HepG2 (cell line): ENCODE data around the gene PPP2R2B. TPM values are rescaled to one million over a fixed set of nuclear protein-coding genes. Genes with fewer than 3 reads are reported as not detected.

Experiments
- ATAC-seq: fragments of 200-7000 bp; cut with Tn5 transposase; 3 replicates; pipeline ENCODE4 v1.9.1; 2020; ENCODE audit warnings: mild to moderate bottlenecking, moderate library complexity
- BruUV-seq: library from RNA; stranded (reverse); fragments of 400-500 nt; replicated peaks from 2 replicates; lab custom pipeline; 2021; lab: Mats Ljungman, UMichigan
- CTCF ChIA-PET: fragments of 300-600 bp; formaldehyde crosslinking; extraction: SDS; loops from one replicate; lab custom pipeline; 2021; ENCODE audit warnings: low total read pairs, inconsistent platforms, low intra/inter-chr PET ratio; lab: Yijun Ruan, JAX
- POLR2A ChIA-PET: fragments of 350-600 bp; sonication (Branson Sonifier 250); formaldehyde crosslinking; loops from one replicate; lab custom pipeline; 2020; ENCODE audit warnings: antibody characterized with exemption, inconsistent platforms; lab: Yijun Ruan, JAX
- DNase-seq: peaks from one replicate; pipeline ENCODE4 v3.0.0-alpha.2; 2015; ENCODE audit warnings: low spot score
- FAIRE-seq: peaks from 3 replicates; lab custom pipeline; 2011; peaks lifted over from hg19 to GRCh38; lab: Jason Lieb, UNC
- H2AFZ ChIP-seq: one replicate; pipeline ENCODE4 v1.6.1; 2011; ENCODE audit warnings: low read length, inconsistent platforms
- H3K27ac ChIP-seq: fragments of 300-600 bp; 3 replicates; pipeline ENCODE4 v1.8.0; 2011; ENCODE audit warnings: mixed run types, mild to moderate bottlenecking, mixed read lengths, low read length, inconsistent platforms; ENCODE audit not compliant: insufficient read depth; ENCODE audit errors: extremely low read length
- H3K27me3 ChIP-seq, 2 experiments: fragments of 200-600 bp in 1 of 2; 2 replicates in 1 of 2; 3 replicates in 1 of 2; pipeline versions ENCODE4 v1.6.0 to v1.8.0; 2011; ENCODE audit warnings: low read length in 2 of 2, mild to moderate bottlenecking in 2 of 2, moderate library complexity in 2 of 2, inconsistent platforms in 1 of 2; ENCODE audit not compliant: insufficient read depth in 2 of 2, control insufficient read depth in 1 of 2
- H3K36me3 ChIP-seq, 2 experiments: fragments of 200-600 bp in 1 of 2; replicated peaks in 1 of 2; 2 replicates in 1 of 2; 3 replicates in 1 of 2; pipeline versions ENCODE4 v1.5.1 to v1.8.0; 2011; ENCODE audit warnings: low read length in 2 of 2, inconsistent platforms in 1 of 2; ENCODE audit not compliant: insufficient read depth in 2 of 2, control insufficient read depth in 1 of 2
- H3K4me1 ChIP-seq: 2 replicates; pipeline ENCODE4 v1.5.1; 2012; ENCODE audit warnings: low read length, inconsistent platforms; ENCODE audit not compliant: insufficient read depth
- H3K4me2 ChIP-seq: 2 replicates; pipeline ENCODE4 v1.6.0; 2011; ENCODE audit warnings: low read depth, low read length, inconsistent platforms
- H3K4me3 ChIP-seq, 3 experiments: fragments of 200-600 bp in 1 of 3; sonication (generic), shearing (Covaris generic) in 1 of 3; replicated peaks in 1 of 3; 2 replicates each; pipeline ENCODE4 v1.5.1; 2011 to 2016; ENCODE audit warnings: low read length in 3 of 3, inconsistent platforms in 2 of 3, low read depth in 2 of 3, mild to moderate bottlenecking in 2 of 3, control low read depth in 1 of 3, mixed read lengths in 1 of 3; ENCODE audit not compliant: insufficient read depth in 1 of 3
- H3K79me2 ChIP-seq: one replicate; pipeline ENCODE4 v1.6.1; 2011; ENCODE audit warnings: low read length, inconsistent platforms; ENCODE audit not compliant: insufficient read depth
- H3K9ac ChIP-seq: 2 replicates; pipeline ENCODE4 v1.6.0; 2011; ENCODE audit warnings: mild to moderate bottlenecking, low read depth, low read length, inconsistent platforms; ENCODE audit not compliant: insufficient read depth
- H3K9me3 ChIP-seq: 2 replicates; pipeline ENCODE4 v1.5.1; 2012; ENCODE audit warnings: mild to moderate bottlenecking, low read length
- H4K20me1 ChIP-seq: 2 replicates; pipeline ENCODE4 v1.6.0; 2011; ENCODE audit warnings: inconsistent platforms, mild to moderate bottlenecking, low read length, moderate library complexity; ENCODE audit not compliant: insufficient read depth
- CC2D1A ChIP-seq: sonication (generic); formaldehyde crosslinking; IDR thresholded peaks from 2 replicates; pipeline ENCODE4 v1.8.1; 2023; ENCODE audit warnings: mild to moderate bottlenecking, missing genetic modification reagents
- EP300 ChIP-seq, 3 experiments: sonication (generic) in 1 of 3; formaldehyde crosslinking in 1 of 3; IDR thresholded peaks; 2 replicates each; pipeline versions ENCODE4 v1.5.1 to v1.6.1; 2011 to 2020; ENCODE audit warnings: low read depth in 2 of 3, low read length in 2 of 3, borderline replicate concordance in 1 of 3, improper control_type of control experiment in 1 of 3, mild to moderate bottlenecking in 1 of 3, missing genetic modification reagents in 1 of 3, moderate library complexity in 1 of 3
- PAF1 ChIP-seq: IDR thresholded peaks from 2 replicates; pipeline ENCODE4 v1.6.1; 2016; ENCODE audit warnings: missing genetic modification reagents, missing compliant biosample characterization
- REL ChIP-seq: sonication (generic); formaldehyde crosslinking; conservative IDR thresholded peaks from 2 replicates; pipeline ENCODE4 v1.8.0; 2022; ENCODE audit warnings: mild to moderate bottlenecking, missing genetic modification reagents, moderate library complexity
- RFX3 ChIP-seq: IDR thresholded peaks from 2 replicates; pipeline ENCODE4 v1.6.1; 2016; ENCODE audit warnings: missing biosample characterization, missing genetic modification reagents
- TBX3 ChIP-seq: fragments of 450-650 bp; IDR thresholded peaks from 2 replicates; pipeline ENCODE4 v1.6.1; 2017; ENCODE audit warnings: antibody characterized with exemption, mild to moderate bottlenecking, inconsistent platforms, borderline replicate concordance
- ZBTB21 ChIP-seq: sonication (generic); formaldehyde crosslinking; IDR thresholded peaks from 2 replicates; pipeline ENCODE4 v1.4.0; 2020; ENCODE audit warnings: missing genetic modification reagents
- ZNF232 ChIP-seq: sonication (generic); formaldehyde crosslinking; IDR thresholded peaks from 2 replicates; pipeline ENCODE4 v1.4.0; 2020; ENCODE audit warnings: missing genetic modification reagents, borderline replicate concordance
- ZNF468 ChIP-seq: sonication (generic); formaldehyde crosslinking; IDR thresholded peaks from 2 replicates; pipeline ENCODE4 v1.8.0; 2022; ENCODE audit warnings: mild to moderate bottlenecking, moderate library complexity, missing genetic modification reagents
- ZNF605 ChIP-seq: sonication (generic); formaldehyde crosslinking; IDR thresholded peaks from 2 replicates; pipeline ENCODE4 v1.8.0; 2022; ENCODE audit warnings: mild to moderate bottlenecking, missing genetic modification reagents
- ZNF776 ChIP-seq: sonication (generic); formaldehyde crosslinking; IDR thresholded peaks from 2 replicates; pipeline ENCODE4 v1.4.0; 2020; ENCODE audit warnings: mild to moderate bottlenecking, missing genetic modification reagents
- ZZZ3 ChIP-seq: sonication (generic); formaldehyde crosslinking; IDR thresholded peaks from 2 replicates; pipeline ENCODE4 v1.4.0; 2020; ENCODE audit warnings: missing genetic modification reagents, mild to moderate bottlenecking, borderline replicate concordance
- WGBS: methylation state at CpG from one replicate; pipeline ENCODE4 v1.1.6; 2017; ENCODE audit warnings: low lambda C conversion rate; 5-methylcytosine and 5-hydroxymethylcytosine counted together
- in situ Hi-C: cut with HindIII; loops from 2 replicates; pipeline ENCODE4 v1.10.0; 2017; ENCODE audit warnings: low pct_unique_long_range_greater_than_20kb; ENCODE audit not compliant: extremely low pct_ligation_motif_present
- intact Hi-C: fragments of 100-400 bp; cut with micrococcal nuclease; formaldehyde crosslinking; loops from one replicate; pipeline ENCODE4 v1.10.0; 2022; ENCODE audit not compliant: unreplicated experiment
- polyA plus RNA-seq, 8 experiments: library from polyadenylated mRNA; depleted of rRNA in 3 of 8; stranded (reverse) in 7 of 8; unstranded in 1 of 8; fragments of >200 nt; fragmentation: Illumina TruSeq in 4 of 8; extraction: Trizol in 4 of 8; gene quantifications; 2 replicates each; pipeline versions ENCODE4 v1.2.1 to v1.2.3, GENCODE V29; 2011 to 2016; ENCODE audit warnings: low read depth in 4 of 8, missing spikeins in 1 of 8, mixed read lengths in 1 of 8; ENCODE audit not compliant: insufficient read depth in 1 of 8
- total RNA-seq, 5 experiments: library from RNA; depleted of rRNA; stranded (reverse); fragments of >200 nt; fragmentation: Illumina TruSeq; extraction: Trizol; gene quantifications; 2 replicates each; pipeline ENCODE4 v1.2.3, GENCODE V29; 2016; ENCODE audit warnings: low read depth in 1 of 5
- TF ChIP-seq, protein P1 (sequence below): sonication (generic); formaldehyde crosslinking; IDR thresholded peaks from 2 replicates; pipeline ENCODE4 v1.4.0; 2020; ENCODE audit warnings: mild to moderate bottlenecking, missing genetic modification reagents, borderline replicate concordance
- TF ChIP-seq, protein P2 (sequence below), 2 experiments: sonication (generic) in 1 of 2; formaldehyde crosslinking in 1 of 2; IDR thresholded peaks; 2 replicates each; pipeline versions ENCODE4 v1.4.0 to v1.6.1; 2018 to 2020; ENCODE audit warnings: missing genetic modification reagents in 2 of 2, borderline replicate concordance in 1 of 2, low read depth in 1 of 2, mild to moderate bottlenecking in 1 of 2, missing biosample characterization in 1 of 2

The PPP2R2B gene
- total and polyA plus RNA-seq, 2 of the 13 experiments (the other 11 are each of a cell fraction or from before 2014, with no cell fraction given): not detected

GRCh38 chr5:146779211-146779869 lies 99.2 kb downstream of the PPP2R2B start:
- WGBS: 48% methylated on average over 10 of the region's 10 CpGs
- TF ChIP-seq, protein P1, sequence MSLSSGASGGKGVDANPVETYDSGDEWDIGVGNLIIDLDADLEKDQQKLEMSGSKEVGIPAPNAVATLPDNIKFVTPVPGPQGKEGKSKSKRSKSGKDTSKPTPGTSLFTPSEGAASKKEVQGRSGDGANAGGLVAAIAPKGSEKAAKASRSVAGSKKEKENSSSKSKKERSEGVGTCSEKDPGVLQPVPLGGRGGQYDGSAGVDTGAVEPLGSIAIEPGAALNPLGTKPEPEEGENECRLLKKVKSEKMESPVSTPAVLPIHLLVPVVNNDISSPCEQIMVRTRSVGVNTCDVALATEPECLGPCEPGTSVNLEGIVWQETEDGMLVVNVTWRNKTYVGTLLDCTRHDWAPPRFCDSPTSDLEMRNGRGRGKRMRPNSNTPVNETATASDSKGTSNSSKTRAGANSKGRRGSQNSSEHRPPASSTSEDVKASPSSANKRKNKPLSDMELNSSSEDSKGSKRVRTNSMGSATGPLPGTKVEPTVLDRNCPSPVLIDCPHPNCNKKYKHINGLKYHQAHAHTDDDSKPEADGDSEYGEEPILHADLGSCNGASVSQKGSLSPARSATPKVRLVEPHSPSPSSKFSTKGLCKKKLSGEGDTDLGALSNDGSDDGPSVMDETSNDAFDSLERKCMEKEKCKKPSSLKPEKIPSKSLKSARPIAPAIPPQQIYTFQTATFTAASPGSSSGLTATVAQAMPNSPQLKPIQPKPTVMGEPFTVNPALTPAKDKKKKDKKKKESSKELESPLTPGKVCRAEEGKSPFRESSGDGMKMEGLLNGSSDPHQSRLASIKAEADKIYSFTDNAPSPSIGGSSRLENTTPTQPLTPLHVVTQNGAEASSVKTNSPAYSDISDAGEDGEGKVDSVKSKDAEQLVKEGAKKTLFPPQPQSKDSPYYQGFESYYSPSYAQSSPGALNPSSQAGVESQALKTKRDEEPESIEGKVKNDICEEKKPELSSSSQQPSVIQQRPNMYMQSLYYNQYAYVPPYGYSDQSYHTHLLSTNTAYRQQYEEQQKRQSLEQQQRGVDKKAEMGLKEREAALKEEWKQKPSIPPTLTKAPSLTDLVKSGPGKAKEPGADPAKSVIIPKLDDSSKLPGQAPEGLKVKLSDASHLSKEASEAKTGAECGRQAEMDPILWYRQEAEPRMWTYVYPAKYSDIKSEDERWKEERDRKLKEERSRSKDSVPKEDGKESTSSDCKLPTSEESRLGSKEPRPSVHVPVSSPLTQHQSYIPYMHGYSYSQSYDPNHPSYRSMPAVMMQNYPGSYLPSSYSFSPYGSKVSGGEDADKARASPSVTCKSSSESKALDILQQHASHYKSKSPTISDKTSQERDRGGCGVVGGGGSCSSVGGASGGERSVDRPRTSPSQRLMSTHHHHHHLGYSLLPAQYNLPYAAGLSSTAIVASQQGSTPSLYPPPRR (CRISPR knock-in tag): no peak
- TF ChIP-seq ZNF232 (CRISPR knock-in tag) (no peak), ZNF605 (CRISPR knock-in tag) (no peak), ZNF468 (no peak), CC2D1A (CRISPR knock-in tag) (no peak), PAF1 (CRISPR knock-in tag) (no peak), ZBTB21 (no peak), ZNF776 (CRISPR knock-in tag) (no peak), TBX3 (no peak), REL (CRISPR knock-in tag) (no peak), RFX3 (CRISPR knock-in tag) (no peak), EP300 (IDR thresholded peaks at IDR 0.05; ENCODE audit: low read depth in 2 of 2, low read length in 2 of 2) (no peak), EP300 (CRISPR knock-in tag; IDR thresholded peaks at IDR 0.05; ENCODE audit: borderline replicate concordance) (no peak), ZZZ3 (CRISPR knock-in tag) (no peak)
- TF ChIP-seq, protein P2, sequence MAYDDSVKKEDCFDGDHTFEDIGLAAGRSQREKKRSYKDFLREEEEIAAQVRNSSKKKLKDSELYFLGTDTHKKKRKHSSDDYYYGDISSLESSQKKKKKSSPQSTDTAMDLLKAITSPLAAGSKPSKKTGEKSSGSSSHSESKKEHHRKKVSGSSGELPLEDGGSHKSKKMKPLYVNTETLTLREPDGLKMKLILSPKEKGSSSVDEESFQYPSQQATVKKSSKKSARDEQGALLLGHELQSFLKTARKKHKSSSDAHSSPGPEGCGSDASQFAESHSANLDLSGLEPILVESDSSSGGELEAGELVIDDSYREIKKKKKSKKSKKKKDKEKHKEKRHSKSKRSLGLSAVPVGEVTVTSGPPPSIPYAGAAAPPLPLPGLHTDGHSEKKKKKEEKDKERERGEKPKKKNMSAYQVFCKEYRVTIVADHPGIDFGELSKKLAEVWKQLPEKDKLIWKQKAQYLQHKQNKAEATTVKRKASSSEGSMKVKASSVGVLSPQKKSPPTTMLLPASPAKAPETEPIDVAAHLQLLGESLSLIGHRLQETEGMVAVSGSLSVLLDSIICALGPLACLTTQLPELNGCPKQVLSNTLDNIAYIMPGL (CRISPR knock-in tag; IDR thresholded peaks at IDR 0.05; ENCODE audit: borderline replicate concordance in 1 of 2, low read depth in 1 of 2): no peak
- Histone ChIP-seq H3K79me2 (no peaks in the 10 kb centered on the region), H3K4me3 (no peak overlapping the region), H3K27me3 (no peaks in the 10 kb centered on the region), H3K36me3 (no peaks in the 10 kb centered on the region), H2AFZ (no peak overlapping the region), H3K27ac (no peak overlapping the region), H4K20me1 (no peaks in the 10 kb centered on the region), H3K4me2 (no peak overlapping the region), H3K9me3 (no peaks in the 10 kb centered on the region), H3K9ac (no peak overlapping the region), H3K4me1 (no peaks in the 10 kb centered on the region)
- ChIA-PET POLR2A (no interaction called here), CTCF (no interaction called here)
- no peak for ATAC-seq
- BruUV-seq: no TSS peak
- no peak for DNase-seq
- FAIRE-seq: no peak
- in situ Hi-C loops: no loop called here
- intact Hi-C loops: no loop called here
